ENCODE measurements around the gene CHMP4A. TPM values are rescaled to one million over a fixed set of nuclear protein-coding genes. Genes with fewer than 3 reads are reported as not detected.
A peak's percentile ranks its signal among the peaks of the same experiment; 100 is the strongest.

The CHMP4A gene
- total and polyA plus RNA-seq, 2 of the 13 experiments (the other 11 are each of a cell fraction or from before 2014, with no cell fraction given) = 83.6 to 113 TPM

DNA sequence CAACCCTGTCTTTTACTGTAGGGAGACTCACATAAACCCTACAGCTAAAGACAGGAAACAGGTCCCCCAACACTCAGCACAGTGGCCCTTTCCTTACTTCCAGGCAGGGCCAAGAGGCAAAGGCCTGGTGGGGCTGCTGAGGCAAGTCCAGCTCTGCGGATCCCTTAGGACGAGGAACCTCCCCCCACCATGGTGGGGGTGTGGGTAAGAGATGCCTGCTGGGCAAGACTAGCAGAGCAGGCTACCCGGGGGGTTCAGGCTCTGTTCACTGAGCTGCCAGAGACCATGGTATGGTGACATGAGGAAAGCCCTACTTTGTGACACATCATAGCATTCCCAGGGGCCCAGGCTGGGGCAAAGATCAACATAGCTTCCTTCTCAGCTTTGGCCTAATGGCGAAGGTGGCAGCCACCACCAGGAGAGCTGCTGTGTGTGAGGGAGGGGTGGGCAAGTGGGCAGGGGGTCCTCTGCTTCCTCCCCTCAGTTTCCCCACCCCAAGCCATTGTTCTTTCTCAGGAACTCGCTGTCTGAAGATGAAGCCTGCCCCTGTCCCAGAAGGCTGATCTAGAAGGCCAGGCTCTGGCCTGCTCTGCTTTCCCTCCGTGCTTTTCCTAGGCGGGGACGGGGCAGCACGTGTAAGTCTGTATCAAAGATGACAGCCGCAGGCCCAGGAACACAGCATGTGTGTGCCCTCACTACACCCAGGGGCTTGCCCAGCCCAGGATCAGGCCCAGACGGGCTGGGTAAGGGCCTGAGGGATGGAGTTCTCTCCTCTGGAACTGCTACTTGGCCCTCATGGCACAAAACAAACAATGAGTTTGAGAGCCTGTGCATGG lies 39.2 kb upstream of the CHMP4A start (continued):
- TF ChIP-seq, protein P1, sequence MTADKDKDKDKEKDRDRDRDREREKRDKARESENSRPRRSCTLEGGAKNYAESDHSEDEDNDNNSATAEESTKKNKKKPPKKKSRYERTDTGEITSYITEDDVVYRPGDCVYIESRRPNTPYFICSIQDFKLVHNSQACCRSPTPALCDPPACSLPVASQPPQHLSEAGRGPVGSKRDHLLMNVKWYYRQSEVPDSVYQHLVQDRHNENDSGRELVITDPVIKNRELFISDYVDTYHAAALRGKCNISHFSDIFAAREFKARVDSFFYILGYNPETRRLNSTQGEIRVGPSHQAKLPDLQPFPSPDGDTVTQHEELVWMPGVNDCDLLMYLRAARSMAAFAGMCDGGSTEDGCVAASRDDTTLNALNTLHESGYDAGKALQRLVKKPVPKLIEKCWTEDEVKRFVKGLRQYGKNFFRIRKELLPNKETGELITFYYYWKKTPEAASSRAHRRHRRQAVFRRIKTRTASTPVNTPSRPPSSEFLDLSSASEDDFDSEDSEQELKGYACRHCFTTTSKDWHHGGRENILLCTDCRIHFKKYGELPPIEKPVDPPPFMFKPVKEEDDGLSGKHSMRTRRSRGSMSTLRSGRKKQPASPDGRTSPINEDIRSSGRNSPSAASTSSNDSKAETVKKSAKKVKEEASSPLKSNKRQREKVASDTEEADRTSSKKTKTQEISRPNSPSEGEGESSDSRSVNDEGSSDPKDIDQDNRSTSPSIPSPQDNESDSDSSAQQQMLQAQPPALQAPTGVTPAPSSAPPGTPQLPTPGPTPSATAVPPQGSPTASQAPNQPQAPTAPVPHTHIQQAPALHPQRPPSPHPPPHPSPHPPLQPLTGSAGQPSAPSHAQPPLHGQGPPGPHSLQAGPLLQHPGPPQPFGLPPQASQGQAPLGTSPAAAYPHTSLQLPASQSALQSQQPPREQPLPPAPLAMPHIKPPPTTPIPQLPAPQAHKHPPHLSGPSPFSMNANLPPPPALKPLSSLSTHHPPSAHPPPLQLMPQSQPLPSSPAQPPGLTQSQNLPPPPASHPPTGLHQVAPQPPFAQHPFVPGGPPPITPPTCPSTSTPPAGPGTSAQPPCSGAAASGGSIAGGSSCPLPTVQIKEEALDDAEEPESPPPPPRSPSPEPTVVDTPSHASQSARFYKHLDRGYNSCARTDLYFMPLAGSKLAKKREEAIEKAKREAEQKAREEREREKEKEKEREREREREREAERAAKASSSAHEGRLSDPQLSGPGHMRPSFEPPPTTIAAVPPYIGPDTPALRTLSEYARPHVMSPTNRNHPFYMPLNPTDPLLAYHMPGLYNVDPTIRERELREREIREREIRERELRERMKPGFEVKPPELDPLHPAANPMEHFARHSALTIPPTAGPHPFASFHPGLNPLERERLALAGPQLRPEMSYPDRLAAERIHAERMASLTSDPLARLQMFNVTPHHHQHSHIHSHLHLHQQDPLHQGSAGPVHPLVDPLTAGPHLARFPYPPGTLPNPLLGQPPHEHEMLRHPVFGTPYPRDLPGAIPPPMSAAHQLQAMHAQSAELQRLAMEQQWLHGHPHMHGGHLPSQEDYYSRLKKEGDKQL (CRISPR knock-in tag; IDR thresholded peaks at IDR 0.05; ENCODE audit: low read depth) = peak; percentile 65; the same call in 1 of the 2 replicates
- no peak for TF ChIP-seq KLF15 (CRISPR knock-in tag; IDR thresholded peaks at IDR 0.05; ENCODE audit: borderline replicate concordance)
- 0 out of 2 replicates have a peak, but pooled peaks have one; percentile 76 for TF ChIP-seq ZNF274 (CRISPR knock-in tag; IDR thresholded peaks at IDR 0.05)
- no peak for TF ChIP-seq ZNF33A (CRISPR knock-in tag; IDR thresholded peaks at IDR 0.05; ENCODE audit: borderline replicate concordance)
- TF ChIP-seq ZBTB1 (CRISPR knock-in tag; IDR thresholded peaks at IDR 0.05; ENCODE audit: borderline replicate concordance) = no peak; the same call in 1 of the 2 replicates
- TF ChIP-seq TEAD2 (CRISPR knock-in tag; IDR thresholded peaks at IDR 0.05) = no peak
- TF ChIP-seq, protein P2, sequence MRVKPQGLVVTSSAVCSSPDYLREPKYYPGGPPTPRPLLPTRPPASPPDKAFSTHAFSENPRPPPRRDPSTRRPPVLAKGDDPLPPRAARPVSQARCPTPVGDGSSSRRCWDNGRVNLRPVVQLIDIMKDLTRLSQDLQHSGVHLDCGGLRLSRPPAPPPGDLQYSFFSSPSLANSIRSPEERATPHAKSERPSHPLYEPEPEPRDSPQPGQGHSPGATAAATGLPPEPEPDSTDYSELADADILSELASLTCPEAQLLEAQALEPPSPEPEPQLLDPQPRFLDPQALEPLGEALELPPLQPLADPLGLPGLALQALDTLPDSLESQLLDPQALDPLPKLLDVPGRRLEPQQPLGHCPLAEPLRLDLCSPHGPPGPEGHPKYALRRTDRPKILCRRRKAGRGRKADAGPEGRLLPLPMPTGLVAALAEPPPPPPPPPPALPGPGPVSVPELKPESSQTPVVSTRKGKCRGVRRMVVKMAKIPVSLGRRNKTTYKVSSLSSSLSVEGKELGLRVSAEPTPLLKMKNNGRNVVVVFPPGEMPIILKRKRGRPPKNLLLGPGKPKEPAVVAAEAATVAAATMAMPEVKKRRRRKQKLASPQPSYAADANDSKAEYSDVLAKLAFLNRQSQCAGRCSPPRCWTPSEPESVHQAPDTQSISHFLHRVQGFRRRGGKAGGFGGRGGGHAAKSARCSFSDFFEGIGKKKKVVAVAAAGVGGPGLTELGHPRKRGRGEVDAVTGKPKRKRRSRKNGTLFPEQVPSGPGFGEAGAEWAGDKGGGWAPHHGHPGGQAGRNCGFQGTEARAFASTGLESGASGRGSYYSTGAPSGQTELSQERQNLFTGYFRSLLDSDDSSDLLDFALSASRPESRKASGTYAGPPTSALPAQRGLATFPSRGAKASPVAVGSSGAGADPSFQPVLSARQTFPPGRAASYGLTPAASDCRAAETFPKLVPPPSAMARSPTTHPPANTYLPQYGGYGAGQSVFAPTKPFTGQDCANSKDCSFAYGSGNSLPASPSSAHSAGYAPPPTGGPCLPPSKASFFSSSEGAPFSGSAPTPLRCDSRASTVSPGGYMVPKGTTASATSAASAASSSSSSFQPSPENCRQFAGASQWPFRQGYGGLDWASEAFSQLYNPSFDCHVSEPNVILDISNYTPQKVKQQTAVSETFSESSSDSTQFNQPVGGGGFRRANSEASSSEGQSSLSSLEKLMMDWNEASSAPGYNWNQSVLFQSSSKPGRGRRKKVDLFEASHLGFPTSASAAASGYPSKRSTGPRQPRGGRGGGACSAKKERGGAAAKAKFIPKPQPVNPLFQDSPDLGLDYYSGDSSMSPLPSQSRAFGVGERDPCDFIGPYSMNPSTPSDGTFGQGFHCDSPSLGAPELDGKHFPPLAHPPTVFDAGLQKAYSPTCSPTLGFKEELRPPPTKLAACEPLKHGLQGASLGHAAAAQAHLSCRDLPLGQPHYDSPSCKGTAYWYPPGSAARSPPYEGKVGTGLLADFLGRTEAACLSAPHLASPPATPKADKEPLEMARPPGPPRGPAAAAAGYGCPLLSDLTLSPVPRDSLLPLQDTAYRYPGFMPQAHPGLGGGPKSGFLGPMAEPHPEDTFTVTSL (CRISPR knock-in tag; IDR thresholded peaks at IDR 0.05; ENCODE audit: borderline replicate concordance) = no peak
- no peak for TF ChIP-seq ZNF136 (CRISPR knock-in tag; IDR thresholded peaks at IDR 0.05; ENCODE audit: low read depth)
- no peak for TF ChIP-seq MBD4 (IDR thresholded peaks at IDR 0.05; ENCODE audit: borderline replicate concordance, low read length)
- TF ChIP-seq JUND (CRISPR knock-in tag; IDR thresholded peaks at IDR 0.05) = no peak
- TF ChIP-seq NKX3-1 (CRISPR knock-in tag; IDR thresholded peaks at IDR 0.05) = no peak
- TF ChIP-seq HOXA7 (CRISPR knock-in tag; IDR thresholded peaks at IDR 0.05) = no peak
- TF ChIP-seq KAT7 (CRISPR knock-in tag; IDR thresholded peaks at IDR 0.05; ENCODE audit: borderline replicate concordance) = no peak; the same call in 1 of the 2 replicates

Data from HepG2 (cell line).